OCI-LY1 (cell line): ENCODE data around the gene MME.
A peak's percentile ranks its signal among the peaks of the same experiment; 100 is the strongest.

Experiments
- H2AFZ ChIP-seq: fragments of 200-600 bp; sonication (generic), shearing (Covaris generic); 2 replicates; pipeline ENCODE4 v1.6.0; 2014; ENCODE audit warnings: antibody characterized with exemption, mild to moderate bottlenecking, low read length
- H3F3A ChIP-seq: fragments of 200-600 bp; sonication (generic), shearing (Covaris generic); 2 replicates; pipeline ENCODE4 v1.6.0; 2014; ENCODE audit warnings: mild to moderate bottlenecking, antibody characterized with exemption, low read length, moderate library complexity; ENCODE audit not compliant: insufficient read depth
- H3K27ac ChIP-seq: fragments of 200-600 bp; sonication (generic); 2 replicates; pipeline ENCODE4 v1.5.1; 2014; ENCODE audit warnings: low read length, mixed run types, mild to moderate bottlenecking, low read depth; ENCODE audit not compliant: poor library complexity, severe bottlenecking
- H3K27me3 ChIP-seq: fragments of 200-600 bp; sonication (generic); 2 replicates; pipeline ENCODE4 v1.6.0; 2014; ENCODE audit warnings: antibody characterized with exemption, mild to moderate bottlenecking, low read length, moderate library complexity; ENCODE audit not compliant: insufficient read depth
- H3K36me3 ChIP-seq: fragments of 200-600 bp; sonication (generic); 2 replicates; pipeline ENCODE4 v1.6.1; 2014; ENCODE audit warnings: mild to moderate bottlenecking, antibody characterized with exemption, low read length, moderate library complexity, mixed read lengths; ENCODE audit not compliant: insufficient read depth
- H3K4me1 ChIP-seq: fragments of 200-600 bp; sonication (generic); 2 replicates; pipeline ENCODE4 v1.5.1; 2014; ENCODE audit warnings: mild to moderate bottlenecking, low read length, moderate library complexity; ENCODE audit not compliant: insufficient read depth, severe bottlenecking
- H3K4me2 ChIP-seq: fragments of 200-600 bp; sonication (generic), shearing (Covaris generic); 2 replicates; pipeline ENCODE4 v1.6.1; 2014; ENCODE audit warnings: low read length
- H3K4me3 ChIP-seq: fragments of 200-600 bp; sonication (generic); 2 replicates; pipeline ENCODE4 v1.5.1; 2014; ENCODE audit warnings: low read length, low read depth, mild to moderate bottlenecking, mixed read lengths; ENCODE audit not compliant: poor library complexity, severe bottlenecking
- H3K79me2 ChIP-seq: fragments of 200-600 bp; shearing (Covaris generic); 2 replicates; pipeline ENCODE4 v1.6.1; 2016; ENCODE audit warnings: mixed run types, low read length, mixed read lengths; ENCODE audit not compliant: insufficient read depth
- H3K9ac ChIP-seq: fragments of 200-600 bp; sonication (generic), shearing (Covaris generic); 2 replicates; pipeline ENCODE4 v1.6.1; 2014; ENCODE audit warnings: mild to moderate bottlenecking, low read length, mixed read lengths
- H3K9me2 ChIP-seq: fragments of 200-600 bp; sonication (generic), shearing (Covaris generic); 2 replicates; pipeline ENCODE4 v1.6.1; 2014; ENCODE audit warnings: low read depth, mild to moderate bottlenecking, low read length, mixed read lengths
- H3K9me3 ChIP-seq: fragments of 200-600 bp; shearing (Covaris generic); 2 replicates; pipeline ENCODE4 v1.6.1; 2014; ENCODE audit warnings: low read length, mixed read lengths
- H4K20me1 ChIP-seq: fragments of 200-600 bp; sonication (generic), shearing (Covaris generic); 2 replicates; pipeline ENCODE4 v1.6.0; 2016; ENCODE audit warnings: mild to moderate bottlenecking, low read length; ENCODE audit not compliant: insufficient read depth
- EZH2 ChIP-seq: fragments of 200-600 bp; sonication (generic), shearing (Covaris generic); IDR thresholded peaks from 2 replicates; pipeline ENCODE4 v1.8.0; 2017; ENCODE audit warnings: borderline replicate concordance, mixed run types, mild to moderate bottlenecking, antibody characterized with exemption, low read length, moderate library complexity, mixed read lengths
- TF ChIP-seq, protein P1 (sequence below): fragments of 200-600 bp; sonication (generic), shearing (Covaris generic); IDR thresholded peaks from 2 replicates; pipeline ENCODE4 v1.5.1; 2017; ENCODE audit warnings: mild to moderate bottlenecking, antibody characterized with exemption, low read length, moderate library complexity, mixed read lengths

The MME gene

DNA sequence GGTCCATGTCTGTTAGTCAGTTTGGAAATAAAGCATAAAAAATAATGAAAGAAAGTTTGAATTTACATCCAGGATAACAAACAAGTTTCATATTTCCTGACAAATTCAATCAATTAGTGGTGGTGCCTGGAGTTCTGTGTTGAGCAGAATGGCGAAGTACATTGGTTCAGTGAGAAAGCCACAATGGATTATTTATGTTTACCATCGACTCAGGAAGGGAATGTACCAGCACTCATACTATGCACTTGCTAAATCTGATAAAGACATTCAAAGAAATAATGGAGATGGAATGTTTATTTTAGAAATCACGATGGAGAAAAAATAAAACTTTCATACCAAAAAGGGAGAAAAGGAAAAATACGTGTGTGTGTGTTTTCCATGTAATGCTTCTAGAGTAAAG lies 45.3 kb upstream of the MME start:
- Histone ChIP-seq H3F3A (no peaks in the 10 kb centered on the region), H3K36me3 (no peaks in the 10 kb centered on the region; the same call in 1 of the 2 replicates), H3K9ac (no peak overlapping the region), H3K4me2 (no peak overlapping the region), H3K27ac (no peak overlapping the region), H3K4me1 (no peaks in the 10 kb centered on the region), H4K20me1 (no peaks in the 10 kb centered on the region), H3K9me2 (no peaks in the 10 kb centered on the region), H3K27me3 (no peaks in the 10 kb centered on the region), H3K4me3 (no peak overlapping the region), H3K79me2 (no peaks in the 10 kb centered on the region), H3K9me3 (no peaks in the 10 kb centered on the region), H2AFZ (0 out of 2 replicates have a peak overlapping the region, but pooled peaks have one; percentile 7)
- TF ChIP-seq, protein P1, sequence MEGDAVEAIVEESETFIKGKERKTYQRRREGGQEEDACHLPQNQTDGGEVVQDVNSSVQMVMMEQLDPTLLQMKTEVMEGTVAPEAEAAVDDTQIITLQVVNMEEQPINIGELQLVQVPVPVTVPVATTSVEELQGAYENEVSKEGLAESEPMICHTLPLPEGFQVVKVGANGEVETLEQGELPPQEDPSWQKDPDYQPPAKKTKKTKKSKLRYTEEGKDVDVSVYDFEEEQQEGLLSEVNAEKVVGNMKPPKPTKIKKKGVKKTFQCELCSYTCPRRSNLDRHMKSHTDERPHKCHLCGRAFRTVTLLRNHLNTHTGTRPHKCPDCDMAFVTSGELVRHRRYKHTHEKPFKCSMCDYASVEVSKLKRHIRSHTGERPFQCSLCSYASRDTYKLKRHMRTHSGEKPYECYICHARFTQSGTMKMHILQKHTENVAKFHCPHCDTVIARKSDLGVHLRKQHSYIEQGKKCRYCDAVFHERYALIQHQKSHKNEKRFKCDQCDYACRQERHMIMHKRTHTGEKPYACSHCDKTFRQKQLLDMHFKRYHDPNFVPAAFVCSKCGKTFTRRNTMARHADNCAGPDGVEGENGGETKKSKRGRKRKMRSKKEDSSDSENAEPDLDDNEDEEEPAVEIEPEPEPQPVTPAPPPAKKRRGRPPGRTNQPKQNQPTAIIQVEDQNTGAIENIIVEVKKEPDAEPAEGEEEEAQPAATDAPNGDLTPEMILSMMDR = no peak
- no peak for TF ChIP-seq EZH2

DNA sequence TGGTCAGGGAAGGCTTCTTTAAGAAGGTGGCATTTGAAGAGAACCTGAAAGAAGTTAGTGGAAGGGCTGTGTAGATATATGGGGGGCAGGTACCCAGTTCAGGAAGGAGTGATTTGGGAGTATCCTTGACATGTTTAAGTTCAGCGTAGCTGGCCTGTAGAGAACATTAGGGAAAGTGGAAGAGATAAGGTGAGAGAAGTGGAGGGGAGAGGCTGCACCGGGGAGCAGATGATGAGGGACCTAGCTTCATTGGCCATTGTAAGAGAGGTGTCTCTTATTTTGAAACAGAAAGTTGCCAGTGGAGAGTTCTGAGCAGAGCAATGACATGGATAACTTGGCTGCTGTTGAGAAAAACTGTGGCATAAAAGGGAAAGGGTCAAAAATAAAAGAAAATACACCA lies 44.6 kb upstream of the MME start:
- H3K9me2 ChIP-seq = no peaks in the 10 kb centered on the region
- no peak for TF ChIP-seq EZH2
- TF ChIP-seq, protein P1 = no peak
- H3K9ac ChIP-seq = no peak overlapping the region
- no peaks in the 10 kb centered on the region for H3K27me3 ChIP-seq
- no peak overlapping the region for H3K4me3 ChIP-seq
- no peak overlapping the region for H3K4me2 ChIP-seq
- peak overlapping the region; percentile 53; the same call in 1 of the 2 replicates for H2AFZ ChIP-seq
- H3K27ac ChIP-seq = no peak overlapping the region
- no peaks in the 10 kb centered on the region for H3K4me1 ChIP-seq
- H3K9me3 ChIP-seq = no peaks in the 10 kb centered on the region
- no peaks in the 10 kb centered on the region for H3F3A ChIP-seq
- no peaks in the 10 kb centered on the region for H3K79me2 ChIP-seq
- no peaks in the 10 kb centered on the region; the same call in 1 of the 2 replicates for H3K36me3 ChIP-seq
- no peaks in the 10 kb centered on the region for H4K20me1 ChIP-seq

DNA sequence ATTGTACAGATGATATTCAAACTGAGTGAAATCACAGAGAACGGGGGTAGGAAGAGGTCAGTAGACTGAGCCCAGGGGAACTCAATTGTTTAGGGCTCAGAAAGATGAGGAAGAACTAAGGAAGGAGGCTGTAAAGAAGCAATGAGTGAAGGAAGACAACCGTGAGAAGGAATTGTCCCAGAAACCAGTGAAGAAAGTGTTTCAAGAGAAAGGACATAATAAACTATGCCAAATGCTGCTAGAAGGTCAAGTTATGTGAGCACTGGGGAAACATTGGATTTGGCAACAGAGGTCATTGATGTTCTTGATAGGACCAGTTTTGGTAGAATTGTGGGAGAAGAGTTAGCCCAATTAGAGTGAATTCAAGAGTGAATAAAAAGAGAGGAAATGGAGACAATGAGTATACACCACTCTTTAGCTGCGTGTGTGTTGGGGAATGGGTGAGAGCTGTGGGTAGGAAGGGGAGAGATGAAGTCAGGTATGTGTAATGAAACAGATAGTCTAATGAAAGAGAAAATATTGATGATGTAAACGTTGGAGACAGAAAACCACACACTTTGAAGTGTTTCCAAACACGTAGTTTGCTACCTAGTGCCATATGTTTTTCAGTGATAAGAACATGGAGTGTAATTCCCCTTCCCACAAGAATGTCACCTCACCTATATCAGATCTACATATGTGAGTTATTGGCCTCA lies 42.5 kb upstream of the MME start:
- H3F3A ChIP-seq = no peaks in the 10 kb centered on the region
- no peaks in the 10 kb centered on the region for H3K79me2 ChIP-seq
- H3K36me3 ChIP-seq = no peaks in the 10 kb centered on the region
- H3K9me2 ChIP-seq = no peaks in the 10 kb centered on the region
- no peak overlapping the region for H3K4me2 ChIP-seq
- peak overlapping the region; percentile 43; the same call in 1 of the 2 replicates for H2AFZ ChIP-seq
- no peaks in the 10 kb centered on the region for H3K4me1 ChIP-seq
- no peaks in the 10 kb centered on the region for H3K27me3 ChIP-seq
- H3K9me3 ChIP-seq = no peaks in the 10 kb centered on the region
- H3K9ac ChIP-seq = no peak overlapping the region
- no peak overlapping the region for H3K4me3 ChIP-seq
- H3K27ac ChIP-seq = no peak overlapping the region
- TF ChIP-seq, protein P1 = no peak
- no peak for TF ChIP-seq EZH2
- no peaks in the 10 kb centered on the region for H4K20me1 ChIP-seq
